ENCODE data around the gene SUGCT. TPM values are rescaled to one million over a fixed set of nuclear protein-coding genes. Genes with fewer than 3 reads are reported as not detected.

SUGCT gene
- total RNA-seq, 1 experiment from 2014 or later: 1.6 TPM

- no peak for DNase-seq
- H3K36me3 Mint-ChIP-seq (ENCODE audit: insufficient read depth, unreplicated experiment): no peaks in the 10 kb centered on the region
- no peak overlapping the region for H3K27ac Mint-ChIP-seq (ENCODE audit: unreplicated experiment)
- H3K4me1 Mint-ChIP-seq (ENCODE audit: low read depth, unreplicated experiment): peaks cover 10% of the 10 kb centered on the region
- BruUV-seq (replicated peaks): no TSS peak
- CTCF ChIA-PET: interaction anchor here (1.3 kb wide), 1 partner anchor 10 kb away, joined by 3 read pairs; no protein-coding TSS in a partner anchor
- no peak for TF ChIP-seq CTCF (IDR thresholded peaks at IDR 0.05; ENCODE audit: unreplicated experiment)
- intact Hi-C loops (cut with micrococcal nuclease; ENCODE audit: unreplicated experiment): no loop called here
- no peak overlapping the region for H3K4me3 Mint-ChIP-seq (ENCODE audit: low read depth, unreplicated experiment)
- H3K27me3 Mint-ChIP-seq (ENCODE audit: unreplicated experiment): no peaks in the 10 kb centered on the region
- peaks cover 8% of the 10 kb centered on the region for H3K9me3 Mint-ChIP-seq (ENCODE audit: low read depth, unreplicated experiment)
Measured at GRCh38 chr7:40826411-40827221, 691.8 kb downstream of the SUGCT start.

GRCh38 chr7:40827222-40828085 lies 692.6 kb downstream of the SUGCT start:
- Mint-ChIP-seq H3K4me1 (ENCODE audit: low read depth, unreplicated experiment) (peaks cover 10% of the 10 kb centered on the region), H3K9me3 (ENCODE audit: low read depth, unreplicated experiment) (peaks cover 7% of the 10 kb centered on the region), H3K36me3 (ENCODE audit: insufficient read depth, unreplicated experiment) (no peaks in the 10 kb centered on the region), H3K27me3 (ENCODE audit: unreplicated experiment) (no peaks in the 10 kb centered on the region), H3K27ac (ENCODE audit: unreplicated experiment) (no peak overlapping the region), H3K4me3 (ENCODE audit: low read depth, unreplicated experiment) (no peak overlapping the region)
- no peak for DNase-seq
- no peak for TF ChIP-seq CTCF (IDR thresholded peaks at IDR 0.05; ENCODE audit: unreplicated experiment)
- intact Hi-C loops (cut with micrococcal nuclease; ENCODE audit: unreplicated experiment): no loop called here
- CTCF ChIA-PET: interaction anchor here (0.6 to 1.3 kb wide), 3 partner anchors 10 to 179 kb away, joined by 3 to 4 read pairs (median 3); no protein-coding TSS in a partner anchor
- no TSS peak for BruUV-seq (replicated peaks)

- intact Hi-C loops (cut with micrococcal nuclease; ENCODE audit: unreplicated experiment): no loop called here
- H3K36me3 Mint-ChIP-seq (ENCODE audit: insufficient read depth, unreplicated experiment): no peaks in the 10 kb centered on the region
- DNase-seq: no peak
- CTCF ChIA-PET: interaction anchor here (0.7 kb wide), 1 partner anchor 60 kb away, joined by 4 read pairs; no protein-coding TSS in a partner anchor
- H3K4me3 Mint-ChIP-seq (ENCODE audit: low read depth, unreplicated experiment): no peak overlapping the region
- H3K9me3 Mint-ChIP-seq (ENCODE audit: low read depth, unreplicated experiment): peaks cover 4% of the 10 kb centered on the region
- no TSS peak for BruUV-seq (replicated peaks)
- H3K4me1 Mint-ChIP-seq (ENCODE audit: low read depth, unreplicated experiment): peaks cover 16% of the 10 kb centered on the region
- no peak for TF ChIP-seq CTCF (IDR thresholded peaks at IDR 0.05; ENCODE audit: unreplicated experiment)
- no peak overlapping the region for H3K27ac Mint-ChIP-seq (ENCODE audit: unreplicated experiment)
- H3K27me3 Mint-ChIP-seq (ENCODE audit: unreplicated experiment): no peaks in the 10 kb centered on the region
Measured at GRCh38 chr7:40828686-40829600, 694.1 kb downstream of the SUGCT start.

Data from Calu3 (cell line).